Measurements from ENCODE around the gene PSMB11. TPM values are rescaled to one million over a fixed set of nuclear protein-coding genes. Genes with fewer than 3 reads are reported as not detected.
"Not testable (repeated sequence)": the region's sequence is repeated elsewhere in the genome, so short reads cannot be mapped to it uniquely, and the experiment has no call there.

The PSMB11 gene
- total RNA-seq, 1 experiment from 2014 or later = not detected

GRCh38 chr14:23013054-23013748, 28.8 kb upstream of the PSMB11 start:
- no peak overlapping the region for H3K4me3 Mint-ChIP-seq (ENCODE audit: unreplicated experiment)
- CTCF ChIA-PET = interaction anchor here (1.0 to 1.1 kb wide), 2 partner anchors 18 to 21 kb away, joined by 3 to 4 read pairs; no protein-coding TSS in a partner anchor
- peaks cover 21% of the 10 kb centered on the region for H3K4me1 Mint-ChIP-seq (ENCODE audit: insufficient read depth, unreplicated experiment)
- no peak for DNase-seq (ENCODE audit: unreplicated experiment)
- no peaks in the 10 kb centered on the region for H3K9me3 Mint-ChIP-seq (ENCODE audit: unreplicated experiment)
- intact Hi-C loops (cut with micrococcal nuclease) = no loop called here
- no peak for TF ChIP-seq CTCF (IDR thresholded peaks at IDR 0.05; ENCODE audit: unreplicated experiment)
- BruUV-seq (replicated peaks) = no TSS peak
- H3K27ac Mint-ChIP-seq (ENCODE audit: low read depth, unreplicated experiment) = no peak overlapping the region
- no peaks in the 10 kb centered on the region for H3K36me3 Mint-ChIP-seq (ENCODE audit: insufficient read depth, unreplicated experiment)
- POLR2A ChIA-PET = interaction anchor here (0.5 to 1.7 kb wide), 5 partner anchors 10 to 117 kb away, joined by 3 to 5 read pairs (median 5); no protein-coding TSS in a partner anchor
- H3K27me3 Mint-ChIP-seq (ENCODE audit: insufficient read depth, unreplicated experiment) = no peaks in the 10 kb centered on the region

- H3K9me3 Mint-ChIP-seq (ENCODE audit: unreplicated experiment); H3K36me3 Mint-ChIP-seq (ENCODE audit: insufficient read depth, unreplicated experiment); BruUV-seq (replicated peaks); intact Hi-C loops (cut with micrococcal nuclease); H3K27ac Mint-ChIP-seq (ENCODE audit: low read depth, unreplicated experiment); H3K27me3 Mint-ChIP-seq (ENCODE audit: insufficient read depth, unreplicated experiment); H3K4me3 Mint-ChIP-seq (ENCODE audit: unreplicated experiment); DNase-seq (ENCODE audit: unreplicated experiment): not testable (repeated sequence)
- CTCF ChIA-PET = interaction anchor here (1.1 to 1.5 kb wide), 2 partner anchors 20 kb away, joined by 3 to 4 read pairs; no protein-coding TSS in a partner anchor
- peaks cover 16% of the 10 kb centered on the region for H3K4me1 Mint-ChIP-seq (ENCODE audit: insufficient read depth, unreplicated experiment)
- POLR2A ChIA-PET = interaction anchor here (1.2 kb wide), 1 partner anchor 20 kb away, joined by 3 read pairs; no protein-coding TSS in a partner anchor
Observed at GRCh38 chr14:23013749-23014054, 28.3 kb upstream of the PSMB11 start.

- H3K27me3 Mint-ChIP-seq (ENCODE audit: insufficient read depth, unreplicated experiment) = no peaks in the 10 kb centered on the region
- no TSS peak for BruUV-seq (replicated peaks)
- ChIA-PET POLR2A (interaction anchor here (2.0 kb wide), 1 partner anchor 9 kb away, joined by 10 read pairs; no protein-coding TSS in a partner anchor), CTCF (interaction anchor here (0.7 to 3.6 kb wide), 4 partner anchors 20 to 56 kb away, joined by 3 to 25 read pairs (median 4); no protein-coding TSS in a partner anchor)
- no peak for TF ChIP-seq CTCF (IDR thresholded peaks at IDR 0.05; ENCODE audit: unreplicated experiment)
- no peak overlapping the region for H3K27ac Mint-ChIP-seq (ENCODE audit: low read depth, unreplicated experiment)
- intact Hi-C loops (cut with micrococcal nuclease) = no loop called here
- H3K36me3 Mint-ChIP-seq (ENCODE audit: insufficient read depth, unreplicated experiment) = no peaks in the 10 kb centered on the region
- DNase-seq (ENCODE audit: unreplicated experiment) = no peak
- no peak overlapping the region for H3K4me3 Mint-ChIP-seq (ENCODE audit: unreplicated experiment)
- peaks cover 6% of the 10 kb centered on the region for H3K4me1 Mint-ChIP-seq (ENCODE audit: insufficient read depth, unreplicated experiment)
- H3K9me3 Mint-ChIP-seq (ENCODE audit: unreplicated experiment) = no peaks in the 10 kb centered on the region
Observed at GRCh38 chr14:23015618-23016017, 26.4 kb upstream of the PSMB11 start.

DNA sequence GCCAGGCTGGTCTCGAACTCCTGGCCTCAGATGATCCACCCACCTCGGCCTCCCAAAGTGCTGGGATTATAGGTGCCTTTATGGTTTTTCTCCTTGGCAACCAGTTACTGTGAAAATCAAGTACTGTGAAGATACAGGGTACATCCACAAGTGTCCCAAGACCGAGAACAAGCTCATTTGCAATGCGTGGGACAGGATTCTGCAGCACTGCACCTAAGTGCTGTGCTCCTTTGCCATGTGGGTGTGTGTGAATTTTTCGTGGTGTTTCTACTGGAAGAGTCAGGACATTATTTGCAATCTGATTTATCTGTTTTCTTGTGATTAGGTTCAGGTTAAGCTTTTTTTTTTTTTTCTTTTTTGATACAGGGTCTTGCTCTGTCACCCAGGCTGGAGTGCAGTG, 24.9 kb upstream of the PSMB11 start:
- CTCF ChIA-PET = interaction anchor here (0.6 to 3.6 kb wide), 5 partner anchors 8 to 31 kb away, joined by 3 to 25 read pairs (median 3); no protein-coding TSS in a partner anchor
- no peaks in the 10 kb centered on the region for H3K4me1 Mint-ChIP-seq (ENCODE audit: insufficient read depth, unreplicated experiment)
- POLR2A ChIA-PET = interaction anchor here (1.0 to 2.0 kb wide), 2 partner anchors 10 to 22 kb away, joined by 5 to 10 read pairs; no protein-coding TSS in a partner anchor
- TF ChIP-seq CTCF (IDR thresholded peaks at IDR 0.05; ENCODE audit: unreplicated experiment) = no peak
- no TSS peak for BruUV-seq (replicated peaks)
- intact Hi-C loops (cut with micrococcal nuclease) = no loop called here
- no peak overlapping the region for H3K4me3 Mint-ChIP-seq (ENCODE audit: unreplicated experiment)
- DNase-seq (ENCODE audit: unreplicated experiment) = no peak
- H3K36me3 Mint-ChIP-seq (ENCODE audit: insufficient read depth, unreplicated experiment) = no peaks in the 10 kb centered on the region
- H3K27ac Mint-ChIP-seq (ENCODE audit: low read depth, unreplicated experiment) = no peak overlapping the region
- H3K9me3 Mint-ChIP-seq (ENCODE audit: unreplicated experiment) = no peaks in the 10 kb centered on the region
- H3K27me3 Mint-ChIP-seq (ENCODE audit: insufficient read depth, unreplicated experiment) = no peaks in the 10 kb centered on the region

Data from MCF 10A (cell line).